H54 (cell line): ENCODE results near the gene PRICKLE3.

ENCODE experiments used
- DNase-seq: peaks from one replicate; pipeline ENCODE4 v3.0.0; 2011; ENCODE audit warnings: low spot score, mixed read lengths; ENCODE audit not compliant: insufficient read length
- FAIRE-seq: peaks from 3 replicates; lab custom pipeline; 2011; peaks lifted over from hg19 to GRCh38; lab: Jason Lieb, UNC
- POLR2A ChIP-seq: IDR thresholded peaks from 2 replicates; pipeline ENCODE4 v1.6.1; 2011; ENCODE audit warnings: low read depth, mild to moderate bottlenecking, low read length

PRICKLE3 gene

GRCh38 chrX:49214416-49214815, 28.2 kb upstream of the PRICKLE3 start:
- FAIRE-seq (no peak), DNase-seq (no peak)
- no peak for TF ChIP-seq POLR2A

DNA sequence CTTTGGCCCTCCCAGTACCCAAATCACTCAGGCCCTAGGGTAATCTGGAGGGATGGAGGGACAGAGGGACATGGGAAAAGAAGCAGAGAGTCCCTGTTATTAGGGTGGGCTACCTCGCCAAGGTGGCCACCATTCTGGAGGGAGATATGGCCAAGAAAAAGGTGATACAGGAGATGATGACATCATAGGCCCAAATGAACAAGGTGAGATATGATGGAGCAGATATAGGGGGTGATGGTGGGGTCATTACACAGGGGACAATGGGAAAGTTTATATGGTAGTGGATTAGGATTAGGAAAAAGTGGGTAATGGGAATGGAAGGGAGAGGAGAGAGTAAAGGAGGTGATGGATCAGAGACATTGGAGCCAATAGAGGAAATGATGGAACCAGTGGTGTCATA, 26.7 kb upstream of the PRICKLE3 start:
- DNase-seq (no peak), FAIRE-seq (no peak)
- no peak for TF ChIP-seq POLR2A

DNA sequence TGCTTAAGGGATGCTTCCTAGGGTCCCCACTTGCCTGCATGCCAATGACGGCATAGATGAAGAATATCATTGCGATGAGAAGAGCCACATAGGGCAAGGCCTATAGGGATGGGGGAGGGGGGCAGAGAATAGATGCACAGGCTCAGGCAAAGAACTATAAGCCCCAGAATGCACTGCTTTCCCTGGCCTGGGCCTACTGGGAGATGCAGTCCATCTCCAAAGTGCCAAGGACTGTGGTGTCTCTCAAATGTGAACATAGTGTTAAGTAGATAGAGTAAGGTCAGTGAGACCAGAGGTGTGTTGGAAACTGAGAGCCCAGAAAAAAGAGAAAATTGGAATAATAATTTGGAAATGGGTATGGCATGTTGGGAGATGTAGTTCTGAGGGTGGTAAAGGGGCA, 26.0 kb upstream of the PRICKLE3 start:
- DNase-seq, result no peak
- TF ChIP-seq POLR2A, result no peak
- FAIRE-seq, result no peak

DNA sequence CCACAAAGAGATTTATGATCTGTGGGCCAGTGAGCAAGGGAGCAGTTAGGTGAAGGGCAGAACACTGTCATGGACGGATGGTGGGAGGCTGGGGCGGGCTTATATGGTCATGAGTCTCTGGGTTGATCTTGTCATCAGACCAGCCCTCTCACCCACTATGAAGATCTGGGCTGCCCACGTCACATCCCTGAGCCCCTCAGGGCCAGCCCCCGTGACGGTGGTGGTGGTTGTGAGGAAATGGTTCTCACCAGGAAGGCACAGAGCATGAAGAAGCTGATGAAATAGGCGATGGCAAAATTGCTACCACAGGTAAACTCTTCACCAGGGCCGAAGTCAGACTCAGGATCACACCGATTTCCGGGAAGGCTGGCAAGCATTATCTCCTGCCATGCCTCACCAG, 24.9 kb upstream of the PRICKLE3 start:
- DNase-seq (no peak), FAIRE-seq (no peak)
- no peak for TF ChIP-seq POLR2A

GRCh38 chrX:49210406-49210805, 24.2 kb upstream of the PRICKLE3 start:
- DNase-seq, result no peak
- FAIRE-seq, result no peak
- no peak for TF ChIP-seq POLR2A

- FAIRE-seq (no peak), DNase-seq (no peak)
- TF ChIP-seq POLR2A, result no peak
Measured at GRCh38 chrX:49209434-49210251, 23.5 kb upstream of the PRICKLE3 start.

DNA sequence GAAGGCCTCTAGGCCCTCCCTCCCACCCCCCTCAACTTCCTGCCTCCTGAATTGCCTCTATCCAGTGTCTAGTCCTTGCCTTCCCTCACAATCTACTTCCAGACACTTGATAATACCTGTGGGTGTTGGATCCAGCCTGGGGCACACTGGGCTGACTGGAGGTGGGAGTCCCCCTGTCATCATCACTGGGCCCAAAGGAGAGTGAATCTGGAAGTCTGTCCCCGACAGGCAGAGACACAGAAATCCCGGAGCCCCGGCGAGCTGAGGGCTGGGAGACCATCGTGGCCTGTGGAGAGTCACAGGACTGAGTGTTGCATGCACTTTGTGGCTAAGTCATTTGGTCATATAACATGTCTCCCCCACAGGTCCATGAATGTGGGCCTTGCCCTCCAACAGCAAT, 22.2 kb upstream of the PRICKLE3 start:
- no peak for DNase-seq
- no peak for TF ChIP-seq POLR2A

GRCh38 chrX:49206543-49206942, 20.4 kb upstream of the PRICKLE3 start:
- TF ChIP-seq POLR2A, result no peak
- DNase-seq (no peak), FAIRE-seq (no peak)

More for the DNA sequence above, 22.2 kb upstream of the PRICKLE3 start:
- FAIRE-seq, result no peak

DNA sequence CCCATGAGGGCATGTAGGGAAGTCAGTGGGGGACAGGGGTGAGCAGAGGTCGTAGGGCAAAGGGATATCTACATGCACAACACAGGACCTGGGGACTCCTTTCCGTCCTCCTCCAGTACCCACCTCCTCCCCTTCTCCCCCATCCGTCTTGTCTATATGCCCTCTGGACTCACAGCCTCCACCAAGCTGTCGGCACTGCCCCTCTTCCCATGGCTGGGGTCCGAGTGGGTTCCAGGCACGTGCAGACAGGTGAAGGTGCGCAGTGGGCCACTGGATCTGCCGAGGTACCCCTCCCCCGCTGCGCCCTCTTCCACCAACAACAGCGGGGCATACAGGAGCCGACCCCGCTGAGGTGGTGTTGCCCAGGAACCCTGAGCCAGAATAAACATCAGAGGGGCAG, 19.3 kb upstream of the PRICKLE3 start:
- no peak for DNase-seq
- no peak for TF ChIP-seq POLR2A
- no peak for FAIRE-seq

DNA sequence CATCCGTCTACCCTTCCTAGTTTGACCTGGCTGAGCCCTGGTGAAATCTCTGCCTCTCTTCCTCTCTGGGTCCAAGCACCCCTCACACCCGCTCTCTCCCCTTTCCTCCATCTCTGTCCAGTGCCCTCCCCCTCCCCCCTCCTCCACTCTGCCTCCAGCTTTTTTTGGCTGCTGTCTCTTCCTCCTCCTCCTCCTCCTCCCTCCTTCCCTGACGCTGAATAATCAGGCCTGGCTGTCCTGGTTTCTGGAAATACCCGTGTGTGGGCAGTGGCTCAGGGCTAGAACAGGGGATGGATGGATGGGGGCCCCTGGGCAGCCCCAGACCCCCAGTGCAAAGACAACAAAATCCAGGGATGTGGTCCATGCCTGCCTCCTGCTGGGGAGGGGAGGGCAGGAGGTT, 18.5 kb upstream of the PRICKLE3 start:
- DNase-seq, result no peak
- no peak for TF ChIP-seq POLR2A
- no peak for FAIRE-seq

- FAIRE-seq, result no peak
Measured at GRCh38 chrX:49204017-49204416, 17.8 kb upstream of the PRICKLE3 start.

GRCh38 chrX:49203536-49203935, 17.4 kb upstream of the PRICKLE3 start:
- DNase-seq (no peak), FAIRE-seq (no peak)
- TF ChIP-seq POLR2A, result no peak

More at GRCh38 chrX:49204017-49204416, 17.8 kb upstream of the PRICKLE3 start:
- no peak for TF ChIP-seq POLR2A
- DNase-seq, result no peak

DNA sequence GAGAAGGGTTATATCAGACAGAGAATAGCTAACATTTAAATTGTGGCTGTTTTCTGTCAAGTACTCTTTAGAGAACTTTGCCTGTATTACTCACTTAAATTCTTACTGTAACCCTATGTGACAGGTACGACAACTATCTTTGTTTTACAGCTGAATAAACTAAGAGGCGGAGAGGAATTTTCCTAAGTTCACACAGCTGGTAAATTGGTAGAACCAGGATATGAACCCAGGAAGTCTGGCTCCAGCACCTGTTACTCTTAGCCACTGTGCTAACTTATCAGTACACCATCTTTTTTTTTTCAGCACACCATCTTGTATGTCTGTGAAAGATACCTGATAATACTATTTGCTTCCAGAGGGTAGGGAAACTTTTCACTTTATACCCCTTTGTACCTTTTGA, 15.8 kb upstream of the PRICKLE3 start:
- no peak for TF ChIP-seq POLR2A
- FAIRE-seq (no peak), DNase-seq (no peak)

DNA sequence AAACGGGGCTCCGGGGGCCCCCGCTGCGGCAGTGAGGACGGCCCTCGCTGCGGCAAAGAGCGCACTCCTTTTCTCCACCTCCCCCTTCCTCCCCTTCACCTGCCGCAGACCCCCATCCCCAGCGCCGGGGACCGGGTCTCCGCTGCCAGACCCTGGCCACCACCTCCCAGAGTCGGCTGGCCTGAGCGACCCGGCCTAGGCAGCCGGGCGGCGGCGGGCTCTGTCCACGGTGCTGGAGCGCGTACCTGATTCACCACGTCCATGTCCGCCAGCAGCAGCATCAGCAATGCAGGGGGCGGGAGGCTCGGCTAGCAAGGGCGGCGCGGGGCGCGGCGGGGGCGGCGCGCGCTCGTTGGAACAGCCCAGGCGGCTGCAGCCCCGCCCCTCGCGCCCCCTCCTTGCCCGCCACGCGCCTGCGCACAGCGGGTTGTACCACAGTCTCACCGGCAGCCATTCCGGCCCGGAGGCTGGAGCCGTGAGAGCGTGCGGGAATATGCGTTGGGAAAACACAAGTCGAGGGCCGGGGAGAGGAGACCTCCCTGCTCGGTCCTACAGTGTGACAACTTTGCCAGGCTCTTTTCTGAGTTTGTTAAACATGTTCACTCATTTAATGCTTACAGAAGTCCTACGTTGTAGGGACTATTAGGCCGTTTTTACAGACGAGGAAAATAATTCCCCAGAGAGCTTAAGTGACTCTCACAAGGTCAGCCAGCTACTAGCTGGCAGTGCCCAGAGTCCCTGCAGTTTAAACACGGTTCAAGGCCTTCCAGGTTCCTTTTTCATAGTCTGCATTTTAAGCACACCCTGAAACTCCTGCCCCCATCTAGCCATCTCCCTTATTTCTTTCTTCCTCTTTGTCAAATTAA, 14.0 kb upstream of the PRICKLE3 start, which contains the start of gene SYP:
Gene SYP, minus strand, starts transcription at position 288 of the 866 bp plus-strand sequence. Its CDS starts 7 bp downstream, at position 281.
- FAIRE-seq, result no peak
- TF ChIP-seq POLR2A, result peak; percentile 87
- peak; percentile 45 for DNase-seq
